Transverse colon (tissue), 4 donors: ENCODE data around the gene RASGRP2. TPM values are rescaled to one million over a fixed set of nuclear protein-coding genes. Genes with fewer than 3 reads are reported as not detected.

Experiments used
- DNase-seq: peaks from one replicate; pipeline ENCODE4 v3.0.0-alpha.2; 2019
- H3K27ac ChIP-seq, 4 donors: fragments of 200-600 bp; sonication (generic); 2 replicates each; pipeline ENCODE4 v1.5.1; 2016 to 2018; ENCODE audit warnings: inconsistent platforms in 4 of 4
- H3K27me3 ChIP-seq: fragments of 200-600 bp; sonication (generic); 2 replicates; pipeline ENCODE4 v1.5.1; 2017; ENCODE audit warnings: inconsistent platforms
- H3K36me3 ChIP-seq, 4 donors: fragments of 200-600 bp; sonication (generic); 2 replicates each; pipeline ENCODE4 v1.5.1; 2017 to 2019; ENCODE audit warnings: inconsistent platforms in 4 of 4
- H3K4me1 ChIP-seq, 4 donors: fragments of 200-600 bp; sonication (generic); 2 replicates each; pipeline ENCODE4 v1.5.1; 2017 to 2020; ENCODE audit warnings: inconsistent platforms in 4 of 4
- H3K4me3 ChIP-seq, 4 donors: fragments of 200-600 bp; sonication (generic); 1 replicate in 1 of 4; 2 replicates in 3 of 4; pipeline versions ENCODE4 v1.5.1 to v1.6.1; 2017 to 2019; ENCODE audit warnings: inconsistent platforms in 4 of 4
- H3K9me3 ChIP-seq, 2 donors: fragments of 200-600 bp; sonication (generic); 2 replicates each; pipeline ENCODE4 v1.5.1; 2017 to 2019; ENCODE audit warnings: inconsistent platforms in 2 of 2
- CTCF ChIP-seq, 5 experiments: fragments of 200-600 bp in 3 of 5; fragments of 450-650 bp in 2 of 5; sonication (generic) in 3 of 5; IDR thresholded peaks; 1 replicate in 2 of 5; 2 replicates in 3 of 5; pipeline ENCODE4 v1.5.1; 2016 to 2017; ENCODE audit warnings: antibody characterized with exemption in 5 of 5, inconsistent platforms in 3 of 5, mild to moderate bottlenecking in 2 of 5, moderate library complexity in 1 of 5
- EP300 ChIP-seq: sonication (generic); formaldehyde crosslinking; IDR thresholded peaks from one replicate; pipeline ENCODE4 v1.6.1; 2017; ENCODE audit warnings: antibody characterized with exemption, low read depth
- POLR2A ChIP-seq: fragments of 450-650 bp; IDR thresholded peaks from one replicate; pipeline ENCODE4 v1.6.1; 2016; ENCODE audit warnings: antibody characterized with exemption, mild to moderate bottlenecking, moderate library complexity
- POLR2AphosphoS5 ChIP-seq, 3 donors: sonication (generic); formaldehyde crosslinking; IDR thresholded peaks; one replicate each; pipeline ENCODE4 v1.6.1; 2016; ENCODE audit warnings: antibody characterized with exemption in 3 of 3
- WGBS, 2 donors: methylation state at CpG; one replicate each; pipeline ENCODE4 v1.1.5; 2018; ENCODE audit warnings: low coverage in 1 of 2; 5-methylcytosine and 5-hydroxymethylcytosine counted together
- in situ Hi-C, 4 donors: fragments of 200-750 bp; cut with MboI; loops; one replicate each; pipeline versions ENCODE4 v1.15.0 to v1.15.1; 2017; ENCODE audit warnings: low sequenced_read_pairs in 3 of 4, low pct_ligation_motif_present in 1 of 4, low pct_unique_long_range_greater_than_20kb in 1 of 4
- intact Hi-C: fragments of 100-400 bp; cut with DNase I; formaldehyde crosslinking; loops from one replicate; pipeline ENCODE4 v1.15.1; 2023; ENCODE audit warnings: low total_unique reads
- total RNA-seq, 4 donors: library from RNA; depleted of rRNA; stranded (reverse); fragments of >200 nt; gene quantifications; one replicate each; pipeline ENCODE4 v1.1.0, GENCODE V29; 2016

Gene RASGRP2
- total RNA-seq, 4 donors from 2014 or later = 12.1 to 24.3 (median 17.3) TPM

- H3K27me3 ChIP-seq = peaks cover 40% of the 10 kb centered on the region
Measured at GRCh38 chr11:64696045-64696444, 47.9 kb downstream of the RASGRP2 start.

GRCh38 chr11:64695548-64695947 is 48.4 kb downstream of the RASGRP2 start:
- no peak for DNase-seq
- in situ Hi-C loops = no loop called here
- H3K27me3 ChIP-seq = peaks cover 39% of the 10 kb centered on the region
- H3K4me1 ChIP-seq = no peaks in the 10 kb centered on the region
- no peaks in the 10 kb centered on the region for H3K36me3 ChIP-seq
- intact Hi-C loops = no loop called here
- no peak for TF ChIP-seq EP300
- TF ChIP-seq CTCF (IDR thresholded peaks at IDR 0.05) = no peak
- TF ChIP-seq POLR2AphosphoS5 (IDR thresholded peaks at IDR 0.05) = no peak
- no peak for TF ChIP-seq POLR2A
- WGBS, 2 donors = 92 to 100% methylated on average over 2 to 5 of the region's 5 CpGs
- H3K9me3 ChIP-seq = no peaks in the 10 kb centered on the region
- H3K4me3 ChIP-seq = no peak overlapping the region
- H3K27ac ChIP-seq = no peak overlapping the region

More at GRCh38 chr11:64696045-64696444, 47.9 kb downstream of the RASGRP2 start:
- H3K36me3 ChIP-seq = no peaks in the 10 kb centered on the region
- no peak for DNase-seq
- in situ Hi-C loops (no loop called here), intact Hi-C loops (no loop called here)
- no peak overlapping the region for H3K4me3 ChIP-seq
- H3K27ac ChIP-seq = no peak overlapping the region
- H3K4me1 ChIP-seq = no peaks in the 10 kb centered on the region
- WGBS, 2 donors = 79 to 88% methylated on average over 7 to 8 of the region's 8 CpGs
- TF ChIP-seq POLR2A (no peak), EP300 (no peak), CTCF (IDR thresholded peaks at IDR 0.05) (no peak), POLR2AphosphoS5 (IDR thresholded peaks at IDR 0.05) (no peak)
- H3K9me3 ChIP-seq = no peaks in the 10 kb centered on the region

- Histone ChIP-seq H3K27ac (no peak overlapping the region), H3K27me3 (peaks cover 39% of the 10 kb centered on the region), H3K9me3 (no peaks in the 10 kb centered on the region), H3K36me3 (no peaks in the 10 kb centered on the region), H3K4me1 (no peaks in the 10 kb centered on the region), H3K4me3 (no peak overlapping the region)
- intact Hi-C loops (loop anchor here (5.0 kb wide), 1 partner anchor 1813 kb away; the partner anchor contains the start of gene SLC3A2), in situ Hi-C loops (no loop called here)
- 49% methylated on average over 5 of the region's 5 CpGs; no CpG with 5 or more reads in 1 of the 2 donors for WGBS, 2 donors
- no peak for DNase-seq
- TF ChIP-seq EP300 = no peak
- no peak for TF ChIP-seq POLR2A
- TF ChIP-seq CTCF (IDR thresholded peaks at IDR 0.05) = no peak
- TF ChIP-seq POLR2AphosphoS5 (IDR thresholded peaks at IDR 0.05) = no peak
Measured at GRCh38 chr11:64694821-64695365, 49.0 kb downstream of the RASGRP2 start.

GRCh38 chr11:64694026-64694755 is 49.8 kb downstream of the RASGRP2 start:
- in situ Hi-C loops = no loop called here
- H3K4me1 ChIP-seq = no peaks in the 10 kb centered on the region
- H3K4me3 ChIP-seq = no peak overlapping the region
- no peak for DNase-seq
- H3K27me3 ChIP-seq = peaks cover 39% of the 10 kb centered on the region
- no peaks in the 10 kb centered on the region for H3K36me3 ChIP-seq
- whole genome bisulfite sequencing, 2 donors = 59 to 69% methylated on average over 2 to 4 of the region's 4 CpGs
- no peak overlapping the region for H3K27ac ChIP-seq
- intact Hi-C loops = loop anchor here (5.0 kb wide), 1 partner anchor 1812 kb away; the partner anchor contains the start of gene SLC3A2
- TF ChIP-seq EP300 (no peak), CTCF (IDR thresholded peaks at IDR 0.05) (no peak), POLR2AphosphoS5 (IDR thresholded peaks at IDR 0.05) (no peak), POLR2A (no peak)
- H3K9me3 ChIP-seq = no peaks in the 10 kb centered on the region
